Measurements from ENCODE around the gene HS2ST1. TPM values are rescaled to one million over a fixed set of nuclear protein-coding genes. Genes with fewer than 3 reads are reported as not detected.

The HS2ST1 gene
- total RNA-seq, 1 donor from 2014 or later, result 19.2 TPM

- no peak for DNase-seq (ENCODE audit: low spot score)
These were observed 241.7 kb downstream of the HS2ST1 start for GRCh38 chr1:87156124-87156523.

- DNase-seq (ENCODE audit: low spot score), result no peak
These were observed 245.0 kb downstream of the HS2ST1 start for GRCh38 chr1:87159378-87159915.

Other genes starting within 250 kb of the HS2ST1 start
- 228 TPM for gene SH3GLB1, start 210.1 kb upstream of the HS2ST1 start, total RNA-seq
- gene SELENOF, start 509 bp upstream of the HS2ST1 start, total RNA-seq, result 194 TPM